ENCODE data around the gene PIK3CG. TPM values are rescaled to one million over a fixed set of nuclear protein-coding genes. Genes with fewer than 3 reads are reported as not detected.

PIK3CG gene
- total RNA-seq, 2 donors from 2014 or later, result 0.11 TPM; not detected in 1

GRCh38 chr7:106914018-106914607, 49.0 kb downstream of the PIK3CG start:
- no peak overlapping the region for H3K27ac Mint-ChIP-seq
- peaks cover 44% of the 10 kb centered on the region for H3K27me3 Mint-ChIP-seq (ENCODE audit: insufficient read depth)
- no peak overlapping the region for H3K4me3 Mint-ChIP-seq
- no peaks in the 10 kb centered on the region for H3K9me3 ChIP-seq (ENCODE audit: control insufficient read depth, low read length)
- no peaks in the 10 kb centered on the region for H3K27me3 ChIP-seq (ENCODE audit: control insufficient read depth, insufficient read depth, low read length, poor library complexity, severe bottlenecking)
- TF ChIP-seq, protein P1, sequence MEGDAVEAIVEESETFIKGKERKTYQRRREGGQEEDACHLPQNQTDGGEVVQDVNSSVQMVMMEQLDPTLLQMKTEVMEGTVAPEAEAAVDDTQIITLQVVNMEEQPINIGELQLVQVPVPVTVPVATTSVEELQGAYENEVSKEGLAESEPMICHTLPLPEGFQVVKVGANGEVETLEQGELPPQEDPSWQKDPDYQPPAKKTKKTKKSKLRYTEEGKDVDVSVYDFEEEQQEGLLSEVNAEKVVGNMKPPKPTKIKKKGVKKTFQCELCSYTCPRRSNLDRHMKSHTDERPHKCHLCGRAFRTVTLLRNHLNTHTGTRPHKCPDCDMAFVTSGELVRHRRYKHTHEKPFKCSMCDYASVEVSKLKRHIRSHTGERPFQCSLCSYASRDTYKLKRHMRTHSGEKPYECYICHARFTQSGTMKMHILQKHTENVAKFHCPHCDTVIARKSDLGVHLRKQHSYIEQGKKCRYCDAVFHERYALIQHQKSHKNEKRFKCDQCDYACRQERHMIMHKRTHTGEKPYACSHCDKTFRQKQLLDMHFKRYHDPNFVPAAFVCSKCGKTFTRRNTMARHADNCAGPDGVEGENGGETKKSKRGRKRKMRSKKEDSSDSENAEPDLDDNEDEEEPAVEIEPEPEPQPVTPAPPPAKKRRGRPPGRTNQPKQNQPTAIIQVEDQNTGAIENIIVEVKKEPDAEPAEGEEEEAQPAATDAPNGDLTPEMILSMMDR (conservative IDR thresholded peaks at IDR 0.05), result no peak
- WGBS, 2 experiments (ENCODE audit: insufficient coverage in 1 of 2, insufficient read length in 1 of 2), result 86 to 90% methylated on average over 3 of the region's 3 CpGs
- H3K27ac ChIP-seq (ENCODE audit: low read depth, low read length), result no peak overlapping the region
- no peaks in the 10 kb centered on the region for H3K36me3 ChIP-seq (ENCODE audit: control insufficient read depth, insufficient read depth, low read length)
- no peak overlapping the region for H3K4me3 ChIP-seq (ENCODE audit: low read length)
- no peaks in the 10 kb centered on the region for H3K36me3 Mint-ChIP-seq (ENCODE audit: low read depth)
- DNase-seq, result no peak
- H3K9me3 Mint-ChIP-seq, result no peaks in the 10 kb centered on the region
- no peaks in the 10 kb centered on the region for H3K4me1 Mint-ChIP-seq
- H3K9ac ChIP-seq (ENCODE audit: extremely low read depth, low read length, poor library complexity, severe bottlenecking), result no peak overlapping the region
- H3K4me1 ChIP-seq (ENCODE audit: control insufficient read depth, insufficient read depth, low read length), result no peaks in the 10 kb centered on the region

GRCh38 chr7:106915407-106915806, 50.3 kb downstream of the PIK3CG start:
- H3K36me3 Mint-ChIP-seq (ENCODE audit: low read depth), result no peaks in the 10 kb centered on the region
- H3K27ac Mint-ChIP-seq, result no peak overlapping the region
- H3K27me3 Mint-ChIP-seq (ENCODE audit: insufficient read depth), result peaks cover 36% of the 10 kb centered on the region
- no peak for DNase-seq
- Histone ChIP-seq H3K27me3 (ENCODE audit: control insufficient read depth, insufficient read depth, low read length, poor library complexity, severe bottlenecking) (no peaks in the 10 kb centered on the region), H3K4me1 (ENCODE audit: control insufficient read depth, insufficient read depth, low read length) (no peaks in the 10 kb centered on the region), H3K4me3 (ENCODE audit: low read length) (no peak overlapping the region), H3K36me3 (ENCODE audit: control insufficient read depth, insufficient read depth, low read length) (no peaks in the 10 kb centered on the region), H3K9ac (ENCODE audit: extremely low read depth, low read length, poor library complexity, severe bottlenecking) (no peak overlapping the region), H3K27ac (ENCODE audit: low read depth, low read length) (no peak overlapping the region), H3K9me3 (ENCODE audit: control insufficient read depth, low read length) (no peaks in the 10 kb centered on the region)
- TF ChIP-seq, protein P1 (conservative IDR thresholded peaks at IDR 0.05), result no peak
- H3K4me3 Mint-ChIP-seq, result no peak overlapping the region
- no peaks in the 10 kb centered on the region for H3K4me1 Mint-ChIP-seq
- no peaks in the 10 kb centered on the region for H3K9me3 Mint-ChIP-seq
- WGBS, 2 experiments (ENCODE audit: insufficient coverage in 1 of 2, insufficient read length in 1 of 2), result 74 to 80% methylated on average over 1 to 2 of the region's 2 CpGs

GRCh38 chr7:106915873-106916272, 50.8 kb downstream of the PIK3CG start:
- Histone ChIP-seq H3K4me3 (ENCODE audit: low read length) (no peak overlapping the region), H3K36me3 (ENCODE audit: control insufficient read depth, insufficient read depth, low read length) (no peaks in the 10 kb centered on the region), H3K27me3 (ENCODE audit: control insufficient read depth, insufficient read depth, low read length, poor library complexity, severe bottlenecking) (no peaks in the 10 kb centered on the region), H3K27ac (ENCODE audit: low read depth, low read length) (no peak overlapping the region), H3K4me1 (ENCODE audit: control insufficient read depth, insufficient read depth, low read length) (no peaks in the 10 kb centered on the region), H3K9me3 (ENCODE audit: control insufficient read depth, low read length) (no peaks in the 10 kb centered on the region), H3K9ac (ENCODE audit: extremely low read depth, low read length, poor library complexity, severe bottlenecking) (no peak overlapping the region)
- Mint-ChIP-seq H3K4me3 (no peak overlapping the region), H3K4me1 (no peaks in the 10 kb centered on the region), H3K27me3 (ENCODE audit: insufficient read depth) (peaks cover 36% of the 10 kb centered on the region), H3K36me3 (ENCODE audit: low read depth) (no peaks in the 10 kb centered on the region), H3K9me3 (no peaks in the 10 kb centered on the region), H3K27ac (no peak overlapping the region)
- DNase-seq, result no peak
- TF ChIP-seq, protein P1 (conservative IDR thresholded peaks at IDR 0.05), result no peak
- WGBS, 2 experiments (ENCODE audit: insufficient coverage in 1 of 2, insufficient read length in 1 of 2), result 89 to 94% methylated on average over 3 to 4 of the region's 4 CpGs

All from endodermal cell (in vitro differentiated cells).